Esophagus muscularis mucosa (tissue), 3 donors: ENCODE measurements around the gene ZNF674.

Source experiments
- CTCF ChIP-seq, 3 experiments: fragments of 200-600 bp in 2 of 3; fragments of 450-650 bp in 1 of 3; sonication (generic) in 2 of 3; IDR thresholded peaks; one replicate each; pipeline ENCODE4 v1.5.1; 2017 to 2019; ENCODE audit warnings: antibody characterized with exemption in 3 of 3, mild to moderate bottlenecking in 2 of 3, moderate library complexity in 1 of 3
- POLR2AphosphoS5 ChIP-seq, 2 donors: sonication (generic); formaldehyde crosslinking; IDR thresholded peaks; one replicate each; pipeline ENCODE4 v1.6.1; 2017; ENCODE audit warnings: antibody characterized with exemption in 2 of 2

DNA sequence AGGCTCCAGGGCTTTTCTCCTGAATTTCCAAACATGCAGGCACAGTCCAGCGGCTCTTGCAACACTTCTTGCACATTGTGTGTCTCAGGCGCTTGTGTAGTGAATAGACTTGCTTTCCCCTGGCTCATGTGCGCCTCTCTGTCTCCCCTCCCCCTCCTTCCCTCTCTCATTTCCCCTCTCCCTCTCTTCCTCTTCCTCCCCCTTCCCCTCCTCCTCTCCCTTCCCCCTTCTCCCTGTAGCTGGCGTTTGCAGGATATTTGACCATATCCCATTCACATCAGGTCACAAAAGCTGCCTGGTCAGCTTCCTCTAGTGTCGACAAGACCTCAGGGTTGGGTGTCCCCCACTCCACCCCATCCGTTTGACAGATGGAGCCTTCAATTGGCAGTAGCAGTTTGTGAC lies 30.8 kb upstream of the ZNF674 start:
- TF ChIP-seq CTCF (IDR thresholded peaks at IDR 0.05) (no peak), POLR2AphosphoS5 (IDR thresholded peaks at IDR 0.05) (no peak)
